ENCODE results near the gene SOS1. TPM values are rescaled to one million over a fixed set of nuclear protein-coding genes. Genes with fewer than 3 reads are reported as not detected.

Gene SOS1
- total RNA-seq, 1 experiment from 2014 or later = 28.7 TPM

DNA sequence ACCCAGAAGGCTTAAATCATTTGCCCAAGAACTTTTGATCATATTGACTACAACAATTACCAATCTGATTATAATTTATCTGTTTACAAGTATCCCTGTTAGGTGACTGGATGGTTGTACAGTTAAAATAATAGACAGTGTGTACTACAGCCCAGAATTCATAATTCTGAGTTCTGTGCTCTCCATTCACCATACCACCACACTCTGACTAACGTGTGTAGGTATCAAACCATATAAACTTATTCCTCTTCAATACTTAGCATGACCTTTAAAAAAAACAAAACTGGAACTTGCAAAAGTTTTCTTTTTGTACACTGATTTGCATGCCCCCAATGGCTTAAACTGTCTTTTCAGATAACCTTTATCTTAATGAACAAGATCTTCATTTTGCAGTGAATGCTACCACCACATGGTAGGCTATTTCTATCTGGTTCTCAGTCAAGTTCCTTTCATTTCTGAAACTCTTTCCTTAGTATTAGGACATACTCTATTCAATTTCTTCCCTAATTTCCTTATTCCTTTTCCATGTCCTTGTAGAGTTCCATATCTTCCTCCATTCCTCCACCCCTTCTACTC, 50.9 kb downstream of the SOS1 start:
- TF ChIP-seq, protein P1, sequence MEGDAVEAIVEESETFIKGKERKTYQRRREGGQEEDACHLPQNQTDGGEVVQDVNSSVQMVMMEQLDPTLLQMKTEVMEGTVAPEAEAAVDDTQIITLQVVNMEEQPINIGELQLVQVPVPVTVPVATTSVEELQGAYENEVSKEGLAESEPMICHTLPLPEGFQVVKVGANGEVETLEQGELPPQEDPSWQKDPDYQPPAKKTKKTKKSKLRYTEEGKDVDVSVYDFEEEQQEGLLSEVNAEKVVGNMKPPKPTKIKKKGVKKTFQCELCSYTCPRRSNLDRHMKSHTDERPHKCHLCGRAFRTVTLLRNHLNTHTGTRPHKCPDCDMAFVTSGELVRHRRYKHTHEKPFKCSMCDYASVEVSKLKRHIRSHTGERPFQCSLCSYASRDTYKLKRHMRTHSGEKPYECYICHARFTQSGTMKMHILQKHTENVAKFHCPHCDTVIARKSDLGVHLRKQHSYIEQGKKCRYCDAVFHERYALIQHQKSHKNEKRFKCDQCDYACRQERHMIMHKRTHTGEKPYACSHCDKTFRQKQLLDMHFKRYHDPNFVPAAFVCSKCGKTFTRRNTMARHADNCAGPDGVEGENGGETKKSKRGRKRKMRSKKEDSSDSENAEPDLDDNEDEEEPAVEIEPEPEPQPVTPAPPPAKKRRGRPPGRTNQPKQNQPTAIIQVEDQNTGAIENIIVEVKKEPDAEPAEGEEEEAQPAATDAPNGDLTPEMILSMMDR (IDR thresholded peaks at IDR 0.05) = no peak
- no peak for TF ChIP-seq POLR2AphosphoS5 (IDR thresholded peaks at IDR 0.05; ENCODE audit: low read depth, low read length)
- TF ChIP-seq SIN3A (IDR thresholded peaks at IDR 0.05; ENCODE audit: borderline replicate concordance, insufficient read depth, low read depth, low read length) = no peak
- TF ChIP-seq, protein P2, sequence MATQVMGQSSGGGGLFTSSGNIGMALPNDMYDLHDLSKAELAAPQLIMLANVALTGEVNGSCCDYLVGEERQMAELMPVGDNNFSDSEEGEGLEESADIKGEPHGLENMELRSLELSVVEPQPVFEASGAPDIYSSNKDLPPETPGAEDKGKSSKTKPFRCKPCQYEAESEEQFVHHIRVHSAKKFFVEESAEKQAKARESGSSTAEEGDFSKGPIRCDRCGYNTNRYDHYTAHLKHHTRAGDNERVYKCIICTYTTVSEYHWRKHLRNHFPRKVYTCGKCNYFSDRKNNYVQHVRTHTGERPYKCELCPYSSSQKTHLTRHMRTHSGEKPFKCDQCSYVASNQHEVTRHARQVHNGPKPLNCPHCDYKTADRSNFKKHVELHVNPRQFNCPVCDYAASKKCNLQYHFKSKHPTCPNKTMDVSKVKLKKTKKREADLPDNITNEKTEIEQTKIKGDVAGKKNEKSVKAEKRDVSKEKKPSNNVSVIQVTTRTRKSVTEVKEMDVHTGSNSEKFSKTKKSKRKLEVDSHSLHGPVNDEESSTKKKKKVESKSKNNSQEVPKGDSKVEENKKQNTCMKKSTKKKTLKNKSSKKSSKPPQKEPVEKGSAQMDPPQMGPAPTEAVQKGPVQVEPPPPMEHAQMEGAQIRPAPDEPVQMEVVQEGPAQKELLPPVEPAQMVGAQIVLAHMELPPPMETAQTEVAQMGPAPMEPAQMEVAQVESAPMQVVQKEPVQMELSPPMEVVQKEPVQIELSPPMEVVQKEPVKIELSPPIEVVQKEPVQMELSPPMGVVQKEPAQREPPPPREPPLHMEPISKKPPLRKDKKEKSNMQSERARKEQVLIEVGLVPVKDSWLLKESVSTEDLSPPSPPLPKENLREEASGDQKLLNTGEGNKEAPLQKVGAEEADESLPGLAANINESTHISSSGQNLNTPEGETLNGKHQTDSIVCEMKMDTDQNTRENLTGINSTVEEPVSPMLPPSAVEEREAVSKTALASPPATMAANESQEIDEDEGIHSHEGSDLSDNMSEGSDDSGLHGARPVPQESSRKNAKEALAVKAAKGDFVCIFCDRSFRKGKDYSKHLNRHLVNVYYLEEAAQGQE (IDR thresholded peaks at IDR 0.05; ENCODE audit: insufficient read depth in 1 of 2, low read depth in 2 of 2, low read length in 1 of 2) = no peak
- no peak for TF ChIP-seq TCF7L2 (IDR thresholded peaks at IDR 0.05; ENCODE audit: low read depth, low read length)
- in situ Hi-C loops (cut with HindIII; ENCODE audit: low pct_unique_long_range_greater_than_20kb, low sequenced_read_pairs) = no loop called here
- H3K4me3 ChIP-seq (ENCODE audit: low read depth in 2 of 2, low read length in 2 of 2) = no peak overlapping the region
- H3K9me3 ChIP-seq (ENCODE audit: control insufficient read depth, insufficient read depth, low read depth, low read length) = no peaks in the 10 kb centered on the region
- BruUV-seq (replicated peaks) = no TSS peak
- no peaks in the 10 kb centered on the region for H3K4me1 ChIP-seq (ENCODE audit: control insufficient read depth, insufficient read depth, low read length)
- DNase-seq (ENCODE audit: low read depth, low spot score) = no peak
- CTCF ChIA-PET = no interaction called here
- intact Hi-C loops (cut with micrococcal nuclease; ENCODE audit: unreplicated experiment) = no loop called here
- no peaks in the 10 kb centered on the region for H3K27me3 ChIP-seq (ENCODE audit: control insufficient read depth, insufficient read depth, low read length)
- no peak for ATAC-seq
- H3K27ac ChIP-seq (ENCODE audit: low read length) = no peak overlapping the region
- POLR2A ChIA-PET = no interaction called here
- no peaks in the 10 kb centered on the region for H3K36me3 ChIP-seq (ENCODE audit: control insufficient read depth, insufficient read depth, low read length)

DNA sequence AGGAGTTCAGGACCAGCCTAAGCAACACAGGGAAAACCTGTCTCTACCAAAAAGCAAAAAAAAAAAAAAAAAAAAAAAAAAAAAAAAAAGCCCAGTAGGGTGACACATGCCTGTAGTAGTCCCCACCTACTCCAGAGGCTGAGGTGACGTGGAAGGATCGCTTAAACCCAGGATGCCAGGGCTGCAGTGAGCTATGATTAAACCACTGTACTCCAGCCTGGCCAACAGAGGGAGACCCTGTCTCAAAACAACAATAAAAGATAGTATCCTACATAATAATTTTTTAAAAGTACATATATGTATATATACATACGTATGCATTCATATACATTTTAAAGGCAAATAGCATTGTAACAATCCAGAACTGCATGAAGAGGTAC, 51.7 kb downstream of the SOS1 start:
- TF ChIP-seq POLR2AphosphoS5 (IDR thresholded peaks at IDR 0.05; ENCODE audit: low read depth, low read length) (no peak), TCF7L2 (IDR thresholded peaks at IDR 0.05; ENCODE audit: low read depth, low read length) (no peak), SIN3A (IDR thresholded peaks at IDR 0.05; ENCODE audit: borderline replicate concordance, insufficient read depth, low read depth, low read length) (no peak)
- TF ChIP-seq, protein P1 (IDR thresholded peaks at IDR 0.05) = no peak
- TF ChIP-seq, protein P2 (IDR thresholded peaks at IDR 0.05; ENCODE audit: insufficient read depth in 1 of 2, low read depth in 2 of 2, low read length in 1 of 2) = no peak
- in situ Hi-C loops (cut with HindIII; ENCODE audit: low pct_unique_long_range_greater_than_20kb, low sequenced_read_pairs) (no loop called here), intact Hi-C loops (cut with micrococcal nuclease; ENCODE audit: unreplicated experiment) (no loop called here)
- POLR2A ChIA-PET = interaction anchor here (0.8 kb wide), 1 partner anchor 55 kb away, joined by 6 read pairs; no protein-coding TSS in a partner anchor
- no TSS peak for BruUV-seq (replicated peaks)
- no peaks in the 10 kb centered on the region for H3K4me1 ChIP-seq (ENCODE audit: control insufficient read depth, insufficient read depth, low read length)
- H3K36me3 ChIP-seq (ENCODE audit: control insufficient read depth, insufficient read depth, low read length) = no peaks in the 10 kb centered on the region
- CTCF ChIA-PET = interaction anchor here (0.7 to 1.2 kb wide), 3 partner anchors 56 to 159 kb away, joined by 3 to 14 read pairs (median 8); no protein-coding TSS in a partner anchor
- no peak overlapping the region for H3K4me3 ChIP-seq (ENCODE audit: low read depth in 2 of 2, low read length in 2 of 2)
- ATAC-seq = no peak
- H3K27ac ChIP-seq (ENCODE audit: low read length) = no peak overlapping the region
- H3K27me3 ChIP-seq (ENCODE audit: control insufficient read depth, insufficient read depth, low read length) = no peaks in the 10 kb centered on the region
- no peaks in the 10 kb centered on the region for H3K9me3 ChIP-seq (ENCODE audit: control insufficient read depth, insufficient read depth, low read depth, low read length)
- no peak for DNase-seq (ENCODE audit: low read depth, low spot score)

All from Panc1 (cell line).